GM18526 (cell line): Measurements from ENCODE around the gene FEN1.

Experiments
- POLR2A ChIP-seq: IDR thresholded peaks from 3 replicates; pipeline ENCODE4 v1.6.1; 2011; ENCODE audit not compliant: insufficient read length; ENCODE audit errors: extremely low read depth

Gene FEN1

DNA sequence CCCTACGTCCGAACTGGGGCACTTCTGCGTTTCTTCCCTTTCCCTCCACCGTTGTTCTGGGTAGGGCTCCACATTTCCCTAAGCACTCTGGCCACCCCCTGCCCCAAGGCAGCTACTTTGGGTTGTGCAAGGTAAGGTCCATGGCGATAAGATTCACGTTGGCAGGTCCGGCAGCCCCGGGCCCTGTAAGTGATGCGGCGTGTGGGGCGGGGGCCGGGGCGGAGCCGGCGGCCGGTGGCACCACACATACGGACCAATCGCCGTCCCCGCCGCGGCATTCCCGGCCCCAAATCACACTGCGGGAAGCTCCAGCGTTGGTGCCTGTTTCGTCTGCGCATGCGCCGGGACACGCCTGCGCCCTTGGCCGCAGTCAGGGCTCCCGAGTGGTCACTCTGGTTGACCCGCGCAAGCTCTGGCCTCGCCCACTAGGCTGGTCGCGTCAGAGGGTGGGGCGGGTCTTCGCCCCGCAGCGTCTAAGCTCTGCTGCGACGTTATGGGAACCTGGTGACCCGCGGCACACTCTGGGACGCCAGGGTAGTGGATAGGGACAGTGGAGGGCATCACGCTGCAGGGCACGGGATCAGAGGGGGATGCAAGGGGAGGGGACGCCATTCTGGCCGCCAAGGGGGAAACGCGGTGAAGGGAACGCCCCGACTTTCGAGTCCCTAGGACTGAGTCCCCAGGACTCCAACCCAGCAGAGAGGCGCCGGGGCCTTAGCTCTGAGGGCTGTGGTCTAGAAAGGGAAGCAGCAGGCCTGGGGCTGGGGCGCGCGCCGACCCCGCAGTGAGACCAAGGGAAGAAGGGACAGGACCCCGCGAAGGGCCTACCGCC, 22.5 kb downstream of the FEN1 start:
- peak; percentile 78 for TF ChIP-seq POLR2A

DNA sequence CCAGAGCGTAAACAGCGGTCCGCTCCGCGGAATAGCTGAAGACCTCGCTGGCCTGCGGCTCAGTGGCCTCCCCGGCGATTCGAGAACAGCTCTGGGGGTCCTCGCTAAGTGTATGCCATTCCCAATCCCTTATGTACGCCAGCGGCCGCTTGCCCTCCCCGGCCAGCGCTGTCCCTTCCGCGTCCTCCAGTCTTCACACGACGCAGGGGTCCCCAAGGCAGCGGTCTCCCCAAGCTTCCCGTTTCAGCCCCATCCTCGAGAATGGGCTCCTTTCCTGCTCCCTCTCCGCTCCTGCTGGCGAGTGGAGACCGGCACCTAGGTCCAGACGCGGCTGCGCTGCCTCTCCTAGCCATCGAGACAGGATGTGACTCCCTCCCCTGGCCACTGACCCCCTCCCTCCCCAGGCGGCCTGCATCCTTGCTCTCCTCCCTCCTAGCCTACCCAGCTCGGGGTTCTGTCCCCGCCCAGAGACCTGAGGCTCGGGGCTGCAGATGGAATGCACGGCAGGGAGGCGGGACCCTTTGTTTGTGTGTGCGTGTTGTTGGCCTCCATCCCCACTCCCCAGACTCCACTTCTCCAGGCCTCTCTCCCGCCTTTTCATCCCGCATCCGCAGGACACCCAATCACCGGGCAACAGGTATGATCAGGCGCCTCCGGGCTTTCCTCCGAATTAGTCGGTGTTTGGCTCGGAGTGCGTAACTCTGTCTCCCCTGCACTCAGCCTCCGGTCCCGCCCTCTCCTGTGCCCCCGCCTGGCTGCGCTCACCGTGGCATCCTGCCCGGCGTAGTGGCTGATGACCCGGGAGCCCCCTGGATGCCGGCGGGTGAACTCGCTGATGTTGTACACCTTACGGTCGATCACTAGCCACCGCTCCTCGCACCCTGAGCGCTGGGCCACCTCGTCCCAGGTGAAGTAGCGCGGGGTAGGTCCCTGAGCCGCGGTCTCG, 23.4 kb downstream of the FEN1 start:
- peak; percentile 45 for TF ChIP-seq POLR2A

GRCh38 chr11:61816736-61817455, 24.2 kb downstream of the FEN1 start, which contains the start of gene FADS1:
Gene FADS1, minus strand, starts transcription at chr11:61817003. Its CDS starts 74 bp downstream, at chr11:61816929.
- peak; percentile 31 for TF ChIP-seq POLR2A

DNA sequence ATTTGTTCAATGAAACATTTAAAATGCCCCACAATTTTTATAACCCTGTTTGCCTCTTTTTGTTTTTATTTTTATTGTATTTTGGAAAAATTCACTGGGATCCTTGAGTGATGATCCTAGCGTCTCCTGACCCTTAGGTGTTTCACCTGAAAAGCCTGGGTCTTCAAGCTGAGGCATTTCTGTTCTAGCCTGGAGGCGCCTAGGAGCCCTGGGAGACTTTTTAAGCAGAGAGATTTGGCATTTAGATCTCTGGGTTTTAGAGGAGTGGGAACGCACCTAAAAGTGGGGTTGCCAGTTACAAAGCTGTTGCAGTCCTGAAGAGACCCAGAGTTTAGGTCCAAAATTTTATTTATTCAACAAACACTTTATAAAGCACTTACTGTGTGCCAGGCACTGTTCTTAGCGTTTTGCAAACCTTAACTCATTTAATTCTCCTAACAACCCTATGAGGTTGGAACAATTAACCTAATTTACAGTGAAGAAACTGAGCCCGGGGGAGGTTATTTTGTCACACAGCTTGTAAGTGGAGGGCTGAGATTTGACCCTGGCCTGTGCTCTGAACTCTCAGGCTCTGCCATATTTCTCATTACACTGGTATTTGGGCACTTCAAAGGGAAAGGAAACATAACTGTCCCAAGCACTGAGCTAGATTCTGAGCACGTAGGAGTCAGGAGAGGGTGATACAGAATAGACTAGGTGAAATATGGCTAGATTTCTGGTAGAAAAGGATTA, 24.9 kb downstream of the FEN1 start:
- TF ChIP-seq POLR2A, result no peak

DNA sequence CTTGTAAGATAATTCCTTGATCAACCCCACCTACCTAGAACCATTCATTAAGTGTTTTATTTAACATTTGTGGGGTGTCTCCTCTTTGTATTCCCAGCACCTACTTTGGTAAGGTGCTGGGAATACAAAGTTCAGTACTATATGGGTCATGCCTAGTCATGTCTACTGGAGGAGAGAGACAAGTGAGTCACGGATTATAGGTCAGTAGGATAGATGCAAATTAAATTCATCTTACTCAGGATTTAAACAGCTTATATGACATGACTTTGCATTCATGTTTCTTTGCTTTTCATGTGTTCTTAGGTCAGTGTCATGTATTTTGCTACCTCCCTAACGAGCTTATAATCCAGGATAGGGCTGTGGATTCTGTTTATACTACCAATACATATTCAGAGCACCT, 27.5 kb downstream of the FEN1 start:
- no peak for TF ChIP-seq POLR2A

DNA sequence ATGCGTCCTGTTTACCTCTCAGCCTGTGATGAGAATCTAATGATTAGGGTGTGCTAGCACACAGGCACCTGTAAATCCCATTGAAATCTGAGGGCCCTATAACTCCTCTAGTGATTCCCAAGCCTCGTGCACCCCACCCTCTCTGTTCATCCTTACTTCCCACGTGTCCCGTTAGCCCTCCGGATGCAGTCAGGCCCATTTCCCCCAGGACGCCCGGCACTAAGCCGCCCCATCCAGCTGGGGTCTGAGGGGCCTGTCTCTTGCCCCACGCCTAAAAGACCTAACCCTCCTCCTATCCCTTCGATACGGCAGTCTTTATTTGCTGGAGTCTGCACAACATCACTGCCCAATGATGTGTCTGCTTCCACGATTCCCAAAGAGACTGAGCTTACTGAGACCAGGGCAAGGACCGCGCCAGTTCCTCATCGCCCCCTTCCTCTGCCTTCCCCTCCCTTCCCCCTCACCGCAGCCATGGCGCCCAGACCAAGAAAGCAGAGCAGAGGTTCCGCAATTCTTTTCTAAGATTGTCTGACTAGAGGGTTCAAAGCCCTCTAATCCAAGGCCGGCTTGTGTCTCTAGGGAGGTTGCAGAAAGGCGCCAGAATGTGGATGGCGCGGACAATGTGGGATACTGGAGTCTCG, 34.3 kb downstream of the FEN1 start:
- no peak for TF ChIP-seq POLR2A

DNA sequence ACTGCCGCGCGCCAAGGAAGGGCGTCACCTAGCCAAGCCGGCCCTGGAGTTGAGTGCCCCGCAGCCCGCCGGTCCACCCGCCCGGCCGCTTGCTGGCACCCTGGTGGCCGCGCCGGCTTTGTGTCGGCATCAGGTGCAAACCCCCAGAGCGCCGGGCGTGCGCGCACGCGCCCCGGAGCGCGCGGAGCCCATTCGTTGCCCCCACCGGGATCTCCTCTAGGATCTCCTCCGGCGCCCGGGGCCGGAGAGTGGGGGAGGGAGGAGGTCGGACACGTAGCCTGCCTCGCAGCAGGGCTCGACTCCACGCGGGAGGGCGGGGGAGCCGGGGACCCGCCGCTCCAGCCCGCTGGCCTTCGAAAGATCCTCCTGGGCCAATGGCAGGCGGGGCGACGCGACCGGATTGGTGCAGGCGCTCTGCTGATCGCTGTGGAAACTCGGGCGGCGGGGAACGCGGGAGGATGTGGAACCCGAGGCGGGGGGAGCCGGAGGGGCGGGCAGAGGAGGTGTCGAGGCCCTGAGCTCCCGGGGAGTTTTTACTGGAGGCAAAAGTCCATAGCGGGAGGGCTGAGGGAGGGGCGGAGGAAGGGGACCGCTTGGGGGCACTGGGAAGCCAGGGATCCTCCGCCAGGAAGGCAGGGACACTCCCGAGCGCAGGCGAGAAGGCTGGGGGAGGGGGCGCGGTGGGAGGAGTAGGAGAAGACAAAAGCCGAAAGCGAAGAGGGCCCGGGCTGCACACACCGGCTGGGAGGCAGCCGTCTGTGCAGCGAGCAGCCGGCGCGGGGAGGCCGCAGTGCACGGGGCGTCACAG, 35.1 kb downstream of the FEN1 start, which contains the start of gene FADS2:
TSS of gene FADS2 (plus strand) at position 730 of the 808 bp plus-strand sequence. CDS start 91 bp downstream, outside the sequence.
- TF ChIP-seq POLR2A, result peak; percentile 79

- no peak for TF ChIP-seq POLR2A
Measured at GRCh38 chr11:61828379-61828628, 35.6 kb downstream of the FEN1 start.

GRCh38 chr11:61828629-61829407, 36.1 kb downstream of the FEN1 start:
- TF ChIP-seq POLR2A, result peak; percentile 56

DNA sequence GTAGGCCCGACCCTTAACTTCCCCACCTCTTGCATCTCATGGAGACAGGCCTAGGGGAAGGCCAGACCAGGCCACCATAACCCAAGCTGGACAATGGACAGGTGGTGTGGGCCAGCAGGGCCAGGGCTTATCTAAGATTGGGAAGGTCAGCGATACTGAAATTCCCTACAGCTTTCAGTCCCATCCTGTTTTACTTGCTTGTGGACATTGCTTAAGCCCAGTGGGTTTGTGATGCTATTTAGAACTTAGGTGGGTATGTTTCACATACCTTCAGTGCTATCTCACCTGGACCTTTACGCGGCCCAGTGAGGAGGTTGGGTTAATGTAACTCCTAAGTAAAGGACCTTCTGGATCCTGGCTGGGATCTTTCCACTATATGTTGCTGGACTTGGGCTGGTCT, 37.1 kb downstream of the FEN1 start:
- TF ChIP-seq POLR2A, result peak; percentile 28

- TF ChIP-seq POLR2A, result no peak
Measured at GRCh38 chr11:61830237-61831105, 37.8 kb downstream of the FEN1 start.

DNA sequence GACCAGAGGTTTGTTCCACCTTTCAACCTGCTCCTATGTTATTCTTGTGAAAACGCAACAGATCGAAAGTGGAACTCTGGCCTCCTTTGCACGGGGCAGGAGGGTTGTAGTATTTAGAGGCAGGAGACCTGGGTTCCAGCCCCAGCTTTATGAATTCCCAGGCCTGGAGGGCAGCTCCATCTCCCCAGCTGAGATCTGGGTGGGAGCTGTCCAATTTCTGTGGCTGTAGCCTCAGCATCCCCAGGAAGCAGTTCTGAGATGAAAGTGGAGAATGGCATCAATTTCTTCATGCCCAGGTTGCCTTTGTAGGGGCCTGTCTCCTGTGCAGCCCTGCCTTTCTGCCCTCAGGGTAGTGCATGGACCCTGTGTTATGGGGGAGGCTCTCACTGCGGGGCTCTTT, 39.5 kb downstream of the FEN1 start:
- TF ChIP-seq POLR2A, result no peak

- TF ChIP-seq POLR2A, result no peak
Measured at GRCh38 chr11:61832754-61833153, 40.0 kb downstream of the FEN1 start.
